HAP-1 (cell line): ENCODE results near the gene ANKRD30B.
"Not testable (repeated sequence)": the region's sequence is repeated elsewhere in the genome, so short reads cannot be mapped to it uniquely, and the experiment has no call there.

Experiments used
- DNase-seq, 2 experiments: peaks; one replicate each; pipeline ENCODE4 v3.0.0-alpha.2; 2016 to 2020; ENCODE audit warnings: low spot score in 2 of 2
- H3K27me3 ChIP-seq: fragments of 250-450 bp; sonication (Bioruptor Pico); 2 replicates; pipeline ENCODE4 v1.5.1; 2020; ENCODE audit warnings: low read depth, mild to moderate bottlenecking, moderate library complexity
- H3K36me3 ChIP-seq: fragments of 250-450 bp; sonication (Bioruptor Pico); replicated peaks from 2 replicates; pipeline ENCODE4 v1.5.1; 2020; ENCODE audit warnings: mild to moderate bottlenecking
- H3K4me1 ChIP-seq: fragments of 250-450 bp; sonication (Bioruptor Pico); 2 replicates; pipeline ENCODE4 v1.5.1; 2020; ENCODE audit warnings: mild to moderate bottlenecking
- H3K4me3 ChIP-seq: fragments of 250-450 bp; sonication (Bioruptor Pico); 2 replicates; pipeline ENCODE4 v1.5.1; 2020; ENCODE audit warnings: mild to moderate bottlenecking, moderate library complexity
- H3K9me3 ChIP-seq: fragments of 250-450 bp; sonication (Bioruptor Pico); 2 replicates; pipeline ENCODE4 v1.5.1; 2020; ENCODE audit warnings: mild to moderate bottlenecking, moderate library complexity
- in situ Hi-C: fragments of 300-500 bp; cut with MboI; formaldehyde crosslinking; loops from 3 replicates; pipeline ENCODE4 v1.14.3; 2020; ENCODE audit warnings: low sequenced_read_pairs, inconsistent platforms, mixed read lengths

The ANKRD30B gene

GRCh38 chr18:14747513-14748474, at the start of gene ANKRD30B:
TSS of gene ANKRD30B (plus strand) at chr18:14748172. CDS start at chr18:14748420, 248 bp downstream.
- no peaks in the 10 kb centered on the region for H3K4me1 ChIP-seq
- in situ Hi-C loops, result no loop called here
- H3K36me3 ChIP-seq, result no peaks in the 10 kb centered on the region
- no peak within 1 kb of the TSS for H3K4me3 ChIP-seq
- H3K9me3 ChIP-seq, result no peaks in the 10 kb centered on the region; the same call in 1 of the 2 replicates
- no peak for DNase-seq
- H3K27me3 ChIP-seq, result no peaks in the 10 kb centered on the region

GRCh38 chr18:14701286-14702040, 46.5 kb upstream of the ANKRD30B start:
- H3K4me1 ChIP-seq, in situ Hi-C loops, H3K4me3 ChIP-seq, DNase-seq, H3K27me3 ChIP-seq, H3K36me3 ChIP-seq, H3K9me3 ChIP-seq: not testable (repeated sequence)

GRCh38 chr18:14709761-14710160, 38.2 kb upstream of the ANKRD30B start:
- H3K36me3 ChIP-seq, H3K9me3 ChIP-seq, H3K4me3 ChIP-seq, H3K4me1 ChIP-seq, in situ Hi-C loops, H3K27me3 ChIP-seq, DNase-seq: not testable (repeated sequence)

- H3K9me3 ChIP-seq, H3K4me3 ChIP-seq, H3K4me1 ChIP-seq, H3K36me3 ChIP-seq, in situ Hi-C loops, H3K27me3 ChIP-seq, DNase-seq: not testable (repeated sequence)
These were observed 26.4 kb upstream of the ANKRD30B start for GRCh38 chr18:14721569-14721968.

- H3K36me3 ChIP-seq, H3K4me1 ChIP-seq, H3K9me3 ChIP-seq, H3K4me3 ChIP-seq, H3K27me3 ChIP-seq, in situ Hi-C loops, DNase-seq: not testable (repeated sequence)
These were observed 8.9 kb upstream of the ANKRD30B start for GRCh38 chr18:14739056-14739455.

- H3K9me3 ChIP-seq, result no peaks in the 10 kb centered on the region; the same call in 1 of the 2 replicates
- no peak overlapping the region for H3K4me3 ChIP-seq
- H3K36me3 ChIP-seq, result no peaks in the 10 kb centered on the region
- no peaks in the 10 kb centered on the region for H3K27me3 ChIP-seq
- no peak for DNase-seq
- no peaks in the 10 kb centered on the region for H3K4me1 ChIP-seq
- in situ Hi-C loops, result no loop called here
These were observed 1.1 kb upstream of the ANKRD30B start for GRCh38 chr18:14746897-14747296.

GRCh38 chr18:14748496-14748895, 524 bp downstream of the ANKRD30B start:
- H3K4me3 ChIP-seq, result no peak overlapping the region
- in situ Hi-C loops, result no loop called here

GRCh38 chr18:14763566-14763965, 15.6 kb downstream of the ANKRD30B start:
- H3K27me3 ChIP-seq, in situ Hi-C loops, H3K36me3 ChIP-seq, DNase-seq, H3K4me1 ChIP-seq, H3K9me3 ChIP-seq, H3K4me3 ChIP-seq: not testable (repeated sequence)

More at GRCh38 chr18:14748496-14748895, 524 bp downstream of the ANKRD30B start:
- no peaks in the 10 kb centered on the region for H3K4me1 ChIP-seq
- H3K27me3 ChIP-seq, result no peaks in the 10 kb centered on the region
- DNase-seq, result no peak
- no peaks in the 10 kb centered on the region for H3K36me3 ChIP-seq
- H3K9me3 ChIP-seq, result no peaks in the 10 kb centered on the region; the same call in 1 of the 2 replicates

GRCh38 chr18:14767474-14767873, 19.5 kb downstream of the ANKRD30B start:
- no peak for DNase-seq
- no peaks in the 10 kb centered on the region for H3K4me1 ChIP-seq
- in situ Hi-C loops, result no loop called here
- H3K36me3 ChIP-seq, result no peaks in the 10 kb centered on the region
- no peaks in the 10 kb centered on the region for H3K9me3 ChIP-seq
- no peaks in the 10 kb centered on the region for H3K27me3 ChIP-seq
- H3K4me3 ChIP-seq, result no peak overlapping the region

GRCh38 chr18:14768241-14768640, 20.3 kb downstream of the ANKRD30B start:
- DNase-seq, result no peak
- no peaks in the 10 kb centered on the region for H3K27me3 ChIP-seq
- H3K36me3 ChIP-seq, result no peaks in the 10 kb centered on the region
- no peak overlapping the region for H3K4me3 ChIP-seq
- in situ Hi-C loops, result no loop called here
- H3K9me3 ChIP-seq, result no peaks in the 10 kb centered on the region
- H3K4me1 ChIP-seq, result no peaks in the 10 kb centered on the region

- Histone ChIP-seq H3K4me1 (no peaks in the 10 kb centered on the region), H3K9me3 (no peaks in the 10 kb centered on the region), H3K4me3 (no peak overlapping the region), H3K27me3 (no peaks in the 10 kb centered on the region), H3K36me3 (no peaks in the 10 kb centered on the region)
- in situ Hi-C loops, result no loop called here
- DNase-seq, result no peak
These were observed 21.4 kb downstream of the ANKRD30B start for GRCh38 chr18:14769381-14769780.

- Histone ChIP-seq H3K4me3 (no peak overlapping the region), H3K36me3 (no peaks in the 10 kb centered on the region; the same call in 1 of the 2 replicates), H3K9me3 (no peaks in the 10 kb centered on the region), H3K4me1 (no peaks in the 10 kb centered on the region; the same call in 1 of the 2 replicates), H3K27me3 (no peaks in the 10 kb centered on the region)
- in situ Hi-C loops, result no loop called here
- peak in 1 of 2 experiments; percentile 34 for DNase-seq
These were observed 28.8 kb downstream of the ANKRD30B start for GRCh38 chr18:14776801-14777200.

GRCh38 chr18:14781671-14782070, 33.7 kb downstream of the ANKRD30B start:
- in situ Hi-C loops, result no loop called here

GRCh38 chr18:14784133-14784532, 36.2 kb downstream of the ANKRD30B start:
- DNase-seq, result no peak
- in situ Hi-C loops, result no loop called here
- H3K36me3 ChIP-seq, result no peaks in the 10 kb centered on the region; the same call in 1 of the 2 replicates
- H3K9me3 ChIP-seq, result no peaks in the 10 kb centered on the region
- no peaks in the 10 kb centered on the region; the same call in 1 of the 2 replicates for H3K4me1 ChIP-seq
- H3K27me3 ChIP-seq, result no peaks in the 10 kb centered on the region
- H3K4me3 ChIP-seq, result no peak overlapping the region

More at GRCh38 chr18:14781671-14782070, 33.7 kb downstream of the ANKRD30B start:
- Histone ChIP-seq H3K9me3 (no peaks in the 10 kb centered on the region), H3K4me1 (no peaks in the 10 kb centered on the region; the same call in 1 of the 2 replicates), H3K36me3 (no peaks in the 10 kb centered on the region; the same call in 1 of the 2 replicates), H3K4me3 (no peak overlapping the region), H3K27me3 (no peaks in the 10 kb centered on the region)
- no peak for DNase-seq
